ENCODE measurements around the gene RNF112. TPM values are rescaled to one million over a fixed set of nuclear protein-coding genes. Genes with fewer than 3 reads are reported as not detected.
A peak's percentile ranks its signal among the peaks of the same experiment; 100 is the strongest.

Gene RNF112
- total RNA-seq, 1 experiment from 2014 or later, result 0.81 TPM

DNA sequence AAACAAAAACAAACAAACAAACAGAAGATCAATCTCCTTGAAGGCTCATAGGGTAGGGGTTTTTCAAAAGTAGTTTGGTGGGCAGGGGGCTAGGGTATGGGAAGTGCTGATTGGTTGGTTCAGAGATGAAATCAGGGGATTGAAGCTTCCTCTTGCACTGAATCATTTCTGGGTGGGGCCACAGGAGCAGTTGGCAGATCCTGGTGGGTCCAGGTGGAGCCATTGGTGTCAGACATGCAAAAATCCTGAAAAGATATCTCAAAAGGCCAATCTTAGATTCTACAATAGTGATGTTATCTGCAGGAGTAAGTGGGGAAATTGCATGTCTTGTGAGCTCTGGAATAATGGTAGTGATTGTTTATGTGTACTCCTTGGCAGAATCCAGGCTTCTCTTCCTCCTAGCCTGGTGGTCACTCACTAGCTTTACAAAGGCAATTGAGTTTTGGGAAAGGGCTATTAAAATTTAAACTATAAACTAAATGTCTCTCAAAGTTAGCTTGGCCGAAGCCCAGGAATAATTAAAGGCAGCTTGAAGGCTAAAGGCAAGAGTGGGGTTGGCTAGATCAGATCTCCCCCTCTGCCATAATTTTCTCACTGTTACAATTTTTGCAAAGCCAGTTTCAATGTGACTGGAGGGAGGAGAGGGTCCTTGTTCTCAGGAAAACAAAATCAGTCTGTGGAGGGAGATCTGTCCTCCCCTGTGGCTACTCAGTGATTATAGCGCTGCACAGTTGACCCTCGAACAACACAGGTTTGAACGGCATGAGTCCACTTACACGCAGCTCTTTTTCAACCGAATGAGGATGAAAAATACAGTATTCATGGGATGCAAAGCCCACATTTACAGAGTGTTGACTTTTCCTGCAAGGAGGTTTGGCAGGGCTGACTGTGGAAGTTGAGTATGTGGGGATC lies 45.2 kb downstream of the RNF112 start:
- H3K9me3 Mint-ChIP-seq, result no peaks in the 10 kb centered on the region; a peak in 1 of 5 replicates
- H2BK20ac ChIP-seq (ENCODE audit: low read depth, low read length, poor library complexity, severe bottlenecking), result no peak overlapping the region
- H3K14ac ChIP-seq (ENCODE audit: insufficient read depth, low read length), result no peak overlapping the region
- no CpG with 5 or more reads among the region's 6 CpGs for WGBS (ENCODE audit: extremely low coverage, insufficient read length, low lambda C conversion rate)
- H3K23ac ChIP-seq (ENCODE audit: insufficient read length, low read depth, low read length), result no peak overlapping the region
- H2BK12ac ChIP-seq (ENCODE audit: insufficient read length, low read depth, low read length), result no peak overlapping the region
- no peak overlapping the region for H3T11ph ChIP-seq (ENCODE audit: low read length)
- H3K9ac ChIP-seq (ENCODE audit: extremely low read depth, insufficient read length, low read length), result no peak overlapping the region
- H4K91ac ChIP-seq (ENCODE audit: insufficient read length, low read depth, low read length), result no peak overlapping the region
- H3K36me3 Mint-ChIP-seq (ENCODE audit: insufficient read depth in 1 of 3, low read depth in 3 of 3), result no peaks in the 10 kb centered on the region
- no peaks in the 10 kb centered on the region for H3K27me3 ChIP-seq (ENCODE audit: insufficient read depth, low read length)
- H4K20me1 ChIP-seq (ENCODE audit: control insufficient read depth, insufficient read depth, insufficient read length), result no peaks in the 10 kb centered on the region
- H2BK15ac ChIP-seq (ENCODE audit: low read depth, low read length), result no peak overlapping the region
- DNase-seq, result no peak
- no peak overlapping the region for H2BK120ac ChIP-seq (ENCODE audit: low read depth, low read length, poor library complexity, severe bottlenecking)
- H3K56ac ChIP-seq (ENCODE audit: insufficient read length, low read depth, low read length), result no peak overlapping the region
- no peak overlapping the region for H4K8ac ChIP-seq (replicated peaks; ENCODE audit: insufficient read length, low read depth, low read length)
- H3K79me2 ChIP-seq (ENCODE audit: insufficient read depth, low read length), result no peaks in the 10 kb centered on the region
- H3K4me1 Mint-ChIP-seq, result peaks cover 72 to 75% of the 10 kb centered on the region in 2 experiments
- no peaks in the 10 kb centered on the region for H3K9me3 ChIP-seq (ENCODE audit: control insufficient read depth, low read depth, low read length)
- no peak overlapping the region for H2AK5ac ChIP-seq (ENCODE audit: insufficient read length, low read length)
- H3K27ac ChIP-seq (ENCODE audit: insufficient read length, low read depth, low read length), result no peak overlapping the region
- TF ChIP-seq, protein P1, sequence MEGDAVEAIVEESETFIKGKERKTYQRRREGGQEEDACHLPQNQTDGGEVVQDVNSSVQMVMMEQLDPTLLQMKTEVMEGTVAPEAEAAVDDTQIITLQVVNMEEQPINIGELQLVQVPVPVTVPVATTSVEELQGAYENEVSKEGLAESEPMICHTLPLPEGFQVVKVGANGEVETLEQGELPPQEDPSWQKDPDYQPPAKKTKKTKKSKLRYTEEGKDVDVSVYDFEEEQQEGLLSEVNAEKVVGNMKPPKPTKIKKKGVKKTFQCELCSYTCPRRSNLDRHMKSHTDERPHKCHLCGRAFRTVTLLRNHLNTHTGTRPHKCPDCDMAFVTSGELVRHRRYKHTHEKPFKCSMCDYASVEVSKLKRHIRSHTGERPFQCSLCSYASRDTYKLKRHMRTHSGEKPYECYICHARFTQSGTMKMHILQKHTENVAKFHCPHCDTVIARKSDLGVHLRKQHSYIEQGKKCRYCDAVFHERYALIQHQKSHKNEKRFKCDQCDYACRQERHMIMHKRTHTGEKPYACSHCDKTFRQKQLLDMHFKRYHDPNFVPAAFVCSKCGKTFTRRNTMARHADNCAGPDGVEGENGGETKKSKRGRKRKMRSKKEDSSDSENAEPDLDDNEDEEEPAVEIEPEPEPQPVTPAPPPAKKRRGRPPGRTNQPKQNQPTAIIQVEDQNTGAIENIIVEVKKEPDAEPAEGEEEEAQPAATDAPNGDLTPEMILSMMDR (conservative IDR thresholded peaks at IDR 0.05), result no peak
- peak overlapping the region in 2 of 3 experiments; percentile 46 to 68; a peak in 3 of 7 replicates for H3K27ac Mint-ChIP-seq
- no peak overlapping the region for H3K18ac ChIP-seq (ENCODE audit: insufficient read length, low read depth, low read length)
- peaks cover 3% of the 10 kb centered on the region for H3K23me2 ChIP-seq (ENCODE audit: insufficient read length, low read depth, low read length, poor library complexity, severe bottlenecking)
- H3K79me1 ChIP-seq (ENCODE audit: insufficient read depth, low read depth, low read length, poor library complexity, severe bottlenecking), result no peaks in the 10 kb centered on the region
- no peak overlapping the region for H3K4me2 ChIP-seq (ENCODE audit: insufficient read depth, insufficient read length, low read length)
- no peak overlapping the region for H2BK5ac ChIP-seq (ENCODE audit: insufficient read length, low read length)
- no peak overlapping the region for H3K4ac ChIP-seq (ENCODE audit: low read depth, low read length)
- H3K27me3 Mint-ChIP-seq (ENCODE audit: low read depth), result peaks cover 6% of the 10 kb centered on the region
- no peak overlapping the region for H4K5ac ChIP-seq (ENCODE audit: insufficient read length, low read depth, low read length)
- no peak overlapping the region for H3K4me3 Mint-ChIP-seq
- H3K4me1 ChIP-seq (ENCODE audit: insufficient read depth, low read length), result peaks cover 20% of the 10 kb centered on the region
- no peak overlapping the region for H2AFZ ChIP-seq (ENCODE audit: low read length)

All from H9 (cell line).